T-helper 1 cell treated with Interleukin-12 subunit alpha and Interleukin-12 subunit beta and Interleukin-4 antibody, amounts not matched to agents 30 μg/mL and 1 μg/mL, for 36 hours (primary cell): Measurements from ENCODE around the gene PRSS57.
A peak's percentile ranks its signal among the peaks of the same experiment; 100 is the strongest.
"Not testable (repeated sequence)": the region's sequence is repeated elsewhere in the genome, so short reads cannot be mapped to it uniquely, and the experiment has no call there.

ENCODE experiments used
- H3K27ac Mint-ChIP-seq: one replicate; pipeline ENCODE4 v1.8.0; 2021; ENCODE audit warnings: mild to moderate bottlenecking, mixed read lengths
- H3K27me3 Mint-ChIP-seq: one replicate; pipeline ENCODE4 v1.8.0; 2021; ENCODE audit warnings: low read depth, mixed read lengths
- H3K36me3 Mint-ChIP-seq: one replicate; pipeline ENCODE4 v1.8.0; 2021; ENCODE audit warnings: low read depth, mixed read lengths
- H3K4me1 Mint-ChIP-seq: one replicate; pipeline ENCODE4 v1.8.0; 2021; ENCODE audit warnings: low read depth, mixed read lengths
- H3K4me3 Mint-ChIP-seq: one replicate; pipeline ENCODE4 v1.8.0; 2021; ENCODE audit warnings: mild to moderate bottlenecking, moderate library complexity, mixed read lengths
- H3K9me3 Mint-ChIP-seq: one replicate; pipeline ENCODE4 v1.8.0; 2021; ENCODE audit warnings: mixed read lengths

The PRSS57 gene

DNA sequence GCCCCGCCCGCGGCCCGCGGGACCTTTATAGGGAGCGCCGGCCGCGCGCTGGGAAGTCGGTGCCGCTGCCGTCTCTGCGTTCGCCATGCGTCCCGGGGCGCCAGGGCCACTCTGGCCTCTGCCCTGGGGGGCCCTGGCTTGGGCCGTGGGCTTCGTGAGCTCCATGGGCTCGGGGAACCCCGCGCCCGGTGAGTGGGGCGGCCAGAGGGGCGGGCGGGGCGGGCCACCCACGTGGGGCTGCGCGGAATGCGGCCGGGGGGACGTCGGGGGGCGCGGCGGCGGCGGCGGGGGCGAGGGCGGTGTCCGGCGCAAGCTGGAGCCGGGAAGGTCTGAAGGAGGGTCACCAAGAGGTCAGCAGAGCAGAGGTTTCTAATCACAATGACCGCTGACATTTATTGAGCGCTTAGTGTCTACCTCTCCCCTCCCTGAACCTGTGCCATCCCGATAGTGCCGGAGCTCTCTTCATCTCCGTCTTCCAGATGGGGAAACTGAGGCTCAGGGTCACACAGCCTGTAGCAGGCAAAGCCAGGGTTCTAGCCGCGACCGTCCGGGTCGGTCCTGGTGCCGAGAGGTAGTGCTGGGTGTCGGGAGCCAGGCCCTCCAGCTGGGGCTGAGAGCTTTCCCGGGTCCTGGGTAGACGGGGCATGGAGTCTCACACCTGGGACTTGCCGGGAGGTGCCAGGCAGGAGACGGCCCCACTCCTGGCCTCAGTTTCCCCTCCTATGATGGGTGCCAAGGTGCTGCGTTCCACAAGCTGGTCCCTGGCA lies 18.7 kb downstream of the PRSS57 start, which contains the start of gene FSTL3:
Gene FSTL3, plus strand, starts transcription at position 54 of the 767 bp plus-strand sequence. Its CDS starts 32 bp downstream, at position 86.
- Mint-ChIP-seq H3K27ac (peak within 1 kb of the TSS; percentile 58), H3K9me3 (no peaks in the 10 kb centered on the region), H3K27me3 (peaks cover 16% of the 10 kb centered on the region), H3K4me1 (peaks cover 2% of the 10 kb centered on the region), H3K4me3 (no peak within 1 kb of the TSS), H3K36me3 (no peaks in the 10 kb centered on the region)

DNA sequence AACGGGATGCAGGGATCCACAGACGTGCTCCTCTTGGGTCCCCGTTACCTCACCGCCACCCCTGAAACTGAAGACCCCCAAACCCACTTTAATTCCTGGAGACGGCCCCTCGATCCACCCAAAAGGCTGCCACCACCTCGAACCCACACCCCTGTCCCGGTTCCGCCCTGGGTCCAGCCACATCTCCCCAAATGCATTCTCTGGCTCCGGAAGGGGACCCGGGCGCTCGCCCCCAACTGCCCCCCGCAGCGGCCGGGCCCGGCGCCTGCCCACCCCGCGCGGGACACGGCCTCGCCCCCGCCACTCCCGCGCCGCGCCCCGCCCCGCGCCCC lies 19.3 kb downstream of the PRSS57 start:
- H3K27ac Mint-ChIP-seq: no peak overlapping the region
- peaks cover 16% of the 10 kb centered on the region for H3K27me3 Mint-ChIP-seq
- H3K9me3 Mint-ChIP-seq: no peaks in the 10 kb centered on the region
- no peaks in the 10 kb centered on the region for H3K36me3 Mint-ChIP-seq
- peaks cover 2% of the 10 kb centered on the region for H3K4me1 Mint-ChIP-seq
- H3K4me3 Mint-ChIP-seq: no peak overlapping the region

DNA sequence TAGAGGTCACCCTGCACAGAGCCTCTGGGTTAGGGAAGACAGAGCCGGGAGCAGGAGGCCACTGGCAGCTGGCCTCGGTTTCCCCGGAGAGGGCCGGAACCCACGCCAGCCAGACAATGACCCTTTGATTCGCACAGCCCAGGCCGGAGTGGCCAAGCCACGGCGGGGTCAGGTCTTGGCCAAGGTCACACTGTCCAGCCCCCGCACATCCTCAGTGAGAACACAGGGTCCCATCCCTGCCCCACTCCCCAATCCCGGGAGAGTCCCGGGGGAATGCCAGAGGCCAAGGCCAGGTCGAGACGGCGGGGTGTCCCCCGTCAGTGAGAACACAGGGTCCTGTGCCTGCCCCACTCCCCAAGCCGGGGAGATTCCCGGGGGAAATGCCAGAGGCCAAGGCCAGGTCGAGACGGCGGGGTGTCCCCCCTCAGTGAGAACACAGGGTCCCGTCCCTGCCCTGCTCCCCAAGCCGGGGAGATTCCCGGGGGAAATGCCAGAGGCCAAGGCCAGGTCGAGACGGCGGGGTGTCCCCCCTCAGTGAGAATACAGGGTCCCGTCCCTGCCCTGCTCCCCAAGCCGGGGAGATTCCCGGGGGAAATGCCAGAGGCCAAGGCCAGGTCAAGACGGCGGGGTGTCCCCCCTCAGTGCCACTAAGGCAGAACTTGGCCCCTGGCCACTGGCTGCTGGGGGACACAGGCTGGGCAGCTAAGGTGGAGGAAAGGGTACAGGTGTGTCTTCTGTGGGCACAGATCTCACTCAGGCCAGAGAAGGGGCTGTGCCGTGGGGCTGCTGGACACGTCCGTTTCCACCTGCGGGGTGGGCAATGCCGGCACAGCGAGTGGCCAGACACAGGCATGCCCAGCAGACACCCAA lies 20.7 kb downstream of the PRSS57 start:
- Mint-ChIP-seq H3K9me3 (no peaks in the 10 kb centered on the region), H3K4me3 (no peak overlapping the region), H3K36me3 (no peaks in the 10 kb centered on the region), H3K27me3 (peaks cover 16% of the 10 kb centered on the region), H3K4me1 (no peaks in the 10 kb centered on the region), H3K27ac (no peak overlapping the region)

DNA sequence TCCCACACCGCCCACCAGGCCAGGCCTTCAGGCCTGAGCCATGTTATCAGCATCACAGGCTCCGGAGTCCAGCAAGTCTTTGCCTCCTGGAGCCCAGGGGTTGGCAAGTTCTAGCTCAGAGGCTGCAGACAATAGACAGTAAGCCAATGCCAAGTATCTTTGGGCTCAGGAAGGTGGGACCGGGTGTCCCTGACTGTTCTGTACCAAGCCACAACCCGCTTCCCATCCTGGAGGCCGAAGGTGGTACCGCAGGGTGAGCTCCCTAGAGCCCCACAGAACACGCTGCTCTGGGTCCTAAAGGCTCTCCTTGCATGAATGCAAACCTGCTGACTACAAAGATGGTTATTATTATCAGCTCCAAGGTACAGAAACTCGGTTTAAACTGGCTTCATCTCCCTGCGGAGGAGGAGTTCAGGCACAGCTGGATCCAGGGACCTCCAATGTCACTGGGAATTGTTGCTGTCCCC lies 24.6 kb downstream of the PRSS57 start:
- Mint-ChIP-seq H3K4me1 (no peaks in the 10 kb centered on the region), H3K36me3 (no peaks in the 10 kb centered on the region), H3K27ac (no peak overlapping the region), H3K9me3 (no peaks in the 10 kb centered on the region), H3K4me3 (no peak overlapping the region), H3K27me3 (peaks cover 22% of the 10 kb centered on the region)

DNA sequence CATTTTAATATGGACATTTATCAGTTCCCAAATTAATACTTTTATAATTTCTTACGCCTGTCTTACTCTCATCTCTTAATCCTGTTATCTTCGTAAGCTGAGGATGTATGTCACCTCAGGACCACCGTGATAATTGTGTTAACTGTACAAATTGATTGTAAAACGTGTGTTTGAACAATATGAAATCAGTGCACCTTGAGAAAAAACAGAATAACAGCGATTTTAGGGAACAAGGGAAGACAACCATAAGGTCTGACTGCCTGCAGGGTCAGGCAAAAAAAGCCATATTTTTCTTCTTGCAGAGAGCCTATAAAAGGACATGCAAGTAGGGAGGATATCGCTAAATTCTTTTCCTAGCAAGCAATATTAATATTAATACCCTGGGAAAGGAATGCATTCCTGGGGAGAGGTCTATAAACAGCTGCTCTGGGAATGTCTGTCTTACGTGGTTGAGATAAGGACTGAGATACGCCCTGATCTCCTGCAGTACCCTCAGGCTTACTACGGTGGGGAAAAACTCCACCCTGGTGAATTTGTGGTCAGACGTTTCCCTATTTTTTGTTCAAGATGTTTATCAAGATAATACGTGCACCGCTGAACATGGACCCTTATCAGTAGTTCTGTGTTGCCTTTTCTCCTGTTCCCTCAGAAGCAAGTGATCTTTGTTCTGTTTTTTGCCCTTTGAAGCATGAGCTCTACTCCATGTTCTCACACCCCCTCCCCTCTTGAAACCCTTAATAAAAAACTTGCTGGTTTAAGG lies 26.4 kb downstream of the PRSS57 start:
- not testable (repeated sequence) for H3K9me3 Mint-ChIP-seq, H3K27ac Mint-ChIP-seq, H3K4me1 Mint-ChIP-seq, H3K36me3 Mint-ChIP-seq, H3K4me3 Mint-ChIP-seq
- peaks cover 14% of the 10 kb centered on the region for H3K27me3 Mint-ChIP-seq

DNA sequence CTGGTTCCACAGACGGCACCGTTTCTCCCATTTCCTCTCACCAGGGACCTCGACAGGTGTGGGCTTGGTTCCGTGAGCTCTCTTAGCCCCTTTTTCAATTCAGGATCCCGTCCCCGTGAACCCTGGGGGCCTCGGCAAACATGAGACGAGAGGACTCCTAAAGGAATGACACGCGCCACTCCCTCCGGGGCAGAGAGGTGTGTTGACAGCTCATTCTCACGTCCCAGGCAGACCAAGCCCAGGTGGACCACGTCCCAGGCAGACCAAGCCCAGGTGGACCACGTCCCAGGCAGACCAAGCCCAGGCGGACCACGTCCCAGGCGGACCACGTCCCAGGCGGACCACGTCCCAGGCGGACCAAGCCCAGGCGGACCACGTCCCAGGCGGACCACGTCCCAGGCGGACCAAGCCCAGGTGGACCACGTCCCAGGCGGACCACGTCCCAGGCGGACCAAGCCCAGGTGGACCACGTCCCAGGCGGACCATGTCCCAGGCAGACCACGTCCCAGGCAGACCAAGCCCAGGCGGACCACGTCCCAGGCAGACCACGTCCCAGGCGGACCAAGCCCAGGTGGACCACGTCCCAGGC lies 28.2 kb downstream of the PRSS57 start:
- H3K9me3 Mint-ChIP-seq, H3K4me1 Mint-ChIP-seq, H3K36me3 Mint-ChIP-seq, H3K27ac Mint-ChIP-seq, H3K4me3 Mint-ChIP-seq: not testable (repeated sequence)
- H3K27me3 Mint-ChIP-seq: peaks cover 14% of the 10 kb centered on the region

DNA sequence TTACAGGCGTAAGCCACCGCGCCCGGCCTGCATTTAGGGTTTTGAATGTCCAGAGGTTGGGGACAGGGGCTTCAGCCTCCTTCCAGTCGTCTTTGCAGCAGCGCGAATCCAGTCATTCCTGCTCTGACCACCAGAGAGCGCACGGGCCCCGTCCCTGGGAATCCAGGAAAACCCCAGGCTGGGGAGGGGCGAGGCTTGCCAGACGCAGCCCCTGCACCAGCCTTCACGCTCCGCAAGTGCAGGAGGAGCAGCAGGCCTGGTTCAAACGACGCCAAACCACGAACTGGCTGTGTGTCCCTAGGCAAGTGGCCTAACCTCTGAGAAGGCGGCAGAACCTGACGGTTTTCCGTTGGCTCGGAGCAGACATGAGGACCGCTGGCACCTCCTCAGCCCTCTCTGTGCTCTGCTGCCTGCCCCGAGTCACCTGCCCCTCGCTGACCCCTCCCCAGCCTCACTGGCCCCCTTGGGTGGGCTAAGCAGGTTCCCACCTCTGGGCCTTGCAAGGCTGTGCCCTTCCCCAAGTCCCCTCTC lies 30.3 kb downstream of the PRSS57 start:
- peak overlapping the region; percentile 41 for H3K27ac Mint-ChIP-seq
- H3K9me3 Mint-ChIP-seq: no peaks in the 10 kb centered on the region
- H3K4me1 Mint-ChIP-seq: peaks cover 12% of the 10 kb centered on the region
- H3K36me3 Mint-ChIP-seq: peaks cover 9% of the 10 kb centered on the region
- H3K4me3 Mint-ChIP-seq: peak overlapping the region; percentile 10
- H3K27me3 Mint-ChIP-seq: peaks cover 14% of the 10 kb centered on the region

DNA sequence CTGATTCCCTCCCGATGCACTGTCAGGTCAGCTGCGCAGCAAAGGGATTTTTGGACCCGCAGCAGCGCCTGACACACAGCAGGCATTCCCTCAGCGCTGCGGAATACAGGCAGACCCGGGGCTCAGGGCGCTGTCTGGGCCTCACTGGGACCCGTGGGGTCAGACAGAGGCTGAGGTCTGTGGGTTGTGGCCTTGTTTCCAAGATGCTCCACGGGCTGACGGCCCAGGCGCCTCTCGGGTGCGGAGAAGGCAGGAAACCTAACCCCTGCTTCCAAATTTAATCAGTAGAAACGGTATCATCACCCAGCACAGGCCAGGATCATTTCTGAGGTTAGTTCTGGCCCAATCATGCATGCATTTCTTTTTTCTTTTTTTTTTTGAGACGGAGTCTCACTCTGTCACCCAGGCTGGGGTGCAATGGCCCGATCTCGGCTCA lies 31.6 kb downstream of the PRSS57 start:
- H3K27me3 Mint-ChIP-seq: peaks cover 8% of the 10 kb centered on the region
- H3K4me1 Mint-ChIP-seq: peaks cover 15% of the 10 kb centered on the region
- H3K27ac Mint-ChIP-seq: peak overlapping the region; percentile 85
- peak overlapping the region; percentile 78 for H3K4me3 Mint-ChIP-seq
- no peaks in the 10 kb centered on the region for H3K9me3 Mint-ChIP-seq
- peaks cover 9% of the 10 kb centered on the region for H3K36me3 Mint-ChIP-seq

DNA sequence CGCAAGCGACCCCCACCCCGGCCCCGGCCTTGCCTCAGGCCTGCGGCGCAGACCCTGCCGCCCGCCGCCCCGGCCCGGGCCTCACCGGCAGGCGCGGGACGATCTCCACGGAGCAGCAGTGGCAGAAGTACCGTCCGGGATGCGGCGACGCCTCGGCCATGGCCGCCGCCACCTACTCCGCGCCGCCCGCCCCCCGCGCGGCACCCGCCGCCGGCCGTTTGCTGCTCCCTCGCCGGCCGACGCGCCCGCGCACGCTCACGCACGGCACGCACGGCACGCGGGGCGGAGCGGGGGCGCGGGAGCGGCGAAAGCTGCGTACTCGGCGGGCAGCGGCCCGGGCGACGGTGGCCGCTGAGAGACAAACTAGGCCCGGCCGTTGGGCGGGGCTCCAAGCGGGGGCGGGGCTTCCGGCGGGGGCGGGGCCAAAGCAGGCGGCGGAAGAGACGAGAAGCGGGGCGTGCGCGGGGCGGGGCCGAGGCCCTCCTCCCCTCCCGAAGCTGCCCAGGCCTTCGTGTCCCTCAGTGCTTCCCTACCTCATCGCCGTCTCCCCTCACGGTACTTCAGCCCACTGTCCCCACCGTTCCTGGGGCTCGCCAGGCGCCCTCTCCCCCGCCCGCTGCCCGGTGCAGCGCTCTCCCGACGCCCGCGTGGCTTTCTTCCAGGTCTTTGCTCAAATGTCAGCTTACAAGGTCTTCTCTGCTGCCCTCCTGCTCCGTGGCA lies 32.1 kb downstream of the PRSS57 start, which contains the start of gene RNF126:
Gene RNF126, minus strand, starts transcription at position 253 of the 720 bp plus-strand sequence. Its CDS starts 93 bp downstream, at position 160.
- Mint-ChIP-seq H3K4me3 (peak within 1 kb of the TSS; percentile 98), H3K36me3 (peaks cover 9% of the 10 kb centered on the region), H3K9me3 (no peaks in the 10 kb centered on the region), H3K4me1 (peaks cover 15% of the 10 kb centered on the region), H3K27me3 (peaks cover 3% of the 10 kb centered on the region), H3K27ac (peak within 1 kb of the TSS; percentile 96)

DNA sequence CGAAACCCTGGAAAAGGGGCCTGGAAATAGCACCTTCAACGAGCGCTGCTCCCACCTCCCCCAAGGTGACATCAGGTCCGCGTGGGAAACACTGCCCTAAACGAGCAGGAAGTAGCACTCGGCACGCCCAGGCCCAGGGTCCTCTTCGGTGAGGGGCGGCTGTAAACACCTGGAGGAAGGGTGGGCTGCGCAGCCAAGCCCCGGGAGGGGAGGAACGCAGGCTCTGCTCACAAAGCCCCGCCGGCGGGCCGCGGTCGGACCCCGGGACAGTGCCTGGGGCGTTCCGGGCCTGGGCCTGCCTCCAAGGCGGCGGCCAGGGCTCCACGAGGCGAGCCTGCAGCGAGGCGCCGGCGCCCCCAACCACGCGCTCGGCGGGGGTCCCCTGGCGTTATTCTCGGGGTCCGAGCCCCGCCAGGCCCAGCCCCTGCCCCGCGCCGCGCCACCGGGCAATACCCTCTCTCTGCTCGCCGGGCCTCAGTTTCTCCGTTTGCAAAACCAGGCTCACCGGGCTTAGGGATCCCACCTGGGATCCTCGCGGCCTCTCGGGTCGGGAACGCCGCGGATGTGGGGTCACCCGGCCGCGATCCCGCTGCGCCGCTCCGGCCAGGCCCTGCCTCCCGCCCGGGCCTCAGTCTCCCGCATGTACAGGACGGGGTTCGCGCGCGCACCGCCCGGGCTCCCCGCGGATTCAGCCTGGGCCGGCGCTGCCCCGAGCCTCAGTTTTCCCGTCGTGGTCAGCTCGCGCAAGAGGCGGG lies 32.9 kb downstream of the PRSS57 start:
- Mint-ChIP-seq H3K9me3 (no peaks in the 10 kb centered on the region), H3K4me3 (peak overlapping the region; percentile 98), H3K36me3 (peaks cover 9% of the 10 kb centered on the region), H3K27me3 (no peaks in the 10 kb centered on the region), H3K27ac (peak overlapping the region; percentile 96), H3K4me1 (peaks cover 15% of the 10 kb centered on the region)

DNA sequence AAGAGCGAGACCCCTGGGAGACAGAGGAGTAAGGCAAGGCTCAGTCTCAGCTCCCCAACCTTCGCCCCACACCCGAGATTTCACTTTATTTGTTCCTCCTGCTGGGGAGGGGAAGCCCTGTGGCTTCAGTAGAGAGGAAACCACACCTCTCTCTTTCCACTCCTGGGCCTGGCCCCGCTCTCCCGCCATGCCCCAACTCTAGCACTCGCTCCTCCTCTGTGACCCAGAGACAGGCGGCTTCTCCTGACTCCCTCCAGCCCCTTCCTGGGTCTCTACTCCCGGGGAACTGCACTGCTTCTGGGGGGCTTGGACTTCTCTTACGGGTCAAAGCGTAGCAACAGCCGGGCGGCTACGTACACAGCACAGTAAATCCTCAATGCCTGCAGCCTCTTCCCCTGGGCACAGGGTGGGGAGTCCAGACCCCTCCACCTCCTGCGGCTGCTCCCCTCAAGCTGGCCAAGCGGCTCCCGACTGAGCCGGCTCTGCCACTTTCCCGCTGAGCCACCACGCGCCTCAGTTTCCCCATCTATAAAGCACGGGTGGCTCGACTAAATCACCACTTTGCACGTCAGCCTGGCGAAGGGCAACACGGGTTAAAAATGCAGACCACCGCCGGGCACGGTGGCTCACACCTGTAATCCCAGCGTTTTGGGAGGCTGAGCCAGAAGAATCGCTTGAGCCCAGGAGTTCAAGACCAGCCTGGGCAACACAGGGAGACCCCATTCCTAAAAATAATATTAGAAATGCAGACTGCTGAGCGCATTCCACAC lies 33.6 kb downstream of the PRSS57 start:
- H3K27ac Mint-ChIP-seq: peak overlapping the region; percentile 96
- H3K36me3 Mint-ChIP-seq: peaks cover 9% of the 10 kb centered on the region
- H3K4me3 Mint-ChIP-seq: peak overlapping the region; percentile 98
- no peaks in the 10 kb centered on the region for H3K9me3 Mint-ChIP-seq
- H3K4me1 Mint-ChIP-seq: peaks cover 15% of the 10 kb centered on the region
- H3K27me3 Mint-ChIP-seq: no peaks in the 10 kb centered on the region

DNA sequence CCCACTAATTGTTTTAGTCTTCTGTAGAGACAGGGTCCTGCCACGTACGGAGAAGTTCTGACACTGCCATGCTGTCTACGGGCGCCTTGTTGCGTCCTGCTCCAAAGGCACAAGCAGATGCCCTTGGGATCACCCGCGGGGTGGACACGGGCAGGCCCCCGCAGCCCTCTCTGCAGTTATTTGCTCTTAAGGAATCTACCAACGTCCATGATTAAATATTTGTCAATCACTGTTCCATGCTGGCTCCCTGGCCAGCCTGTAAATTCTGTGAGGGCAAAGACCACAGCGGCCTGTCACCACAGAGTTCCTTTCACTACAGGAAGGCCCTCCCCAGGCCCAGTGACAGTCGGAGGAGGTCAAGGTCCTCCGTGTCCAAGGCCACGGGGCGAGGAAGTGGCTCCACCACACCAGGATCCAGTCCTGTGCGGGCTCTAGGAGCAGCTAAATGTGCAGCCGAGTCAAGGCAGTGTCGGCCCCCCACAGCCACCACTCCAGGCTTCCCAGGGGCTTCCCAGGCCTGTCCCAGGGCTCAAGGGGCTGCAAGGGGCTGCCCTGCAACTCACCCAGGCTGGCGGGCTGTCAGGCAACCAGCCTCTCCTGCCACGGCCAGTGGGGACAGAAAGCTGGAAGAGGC lies 34.3 kb downstream of the PRSS57 start:
- H3K4me1 Mint-ChIP-seq: peaks cover 18% of the 10 kb centered on the region
- H3K27me3 Mint-ChIP-seq: no peaks in the 10 kb centered on the region
- no peaks in the 10 kb centered on the region for H3K9me3 Mint-ChIP-seq
- H3K27ac Mint-ChIP-seq: peak overlapping the region; percentile 96
- peak overlapping the region; percentile 98 for H3K4me3 Mint-ChIP-seq
- H3K36me3 Mint-ChIP-seq: peaks cover 11% of the 10 kb centered on the region
